ENCODE data around the gene NANOS2. TPM values are rescaled to one million over a fixed set of nuclear protein-coding genes. Genes with fewer than 3 reads are reported as not detected.

Gene NANOS2
- total and polyA plus RNA-seq, 2 of the 13 experiments (the other 11 are each of a cell fraction or from before 2014, with no cell fraction given): not detected

DNA sequence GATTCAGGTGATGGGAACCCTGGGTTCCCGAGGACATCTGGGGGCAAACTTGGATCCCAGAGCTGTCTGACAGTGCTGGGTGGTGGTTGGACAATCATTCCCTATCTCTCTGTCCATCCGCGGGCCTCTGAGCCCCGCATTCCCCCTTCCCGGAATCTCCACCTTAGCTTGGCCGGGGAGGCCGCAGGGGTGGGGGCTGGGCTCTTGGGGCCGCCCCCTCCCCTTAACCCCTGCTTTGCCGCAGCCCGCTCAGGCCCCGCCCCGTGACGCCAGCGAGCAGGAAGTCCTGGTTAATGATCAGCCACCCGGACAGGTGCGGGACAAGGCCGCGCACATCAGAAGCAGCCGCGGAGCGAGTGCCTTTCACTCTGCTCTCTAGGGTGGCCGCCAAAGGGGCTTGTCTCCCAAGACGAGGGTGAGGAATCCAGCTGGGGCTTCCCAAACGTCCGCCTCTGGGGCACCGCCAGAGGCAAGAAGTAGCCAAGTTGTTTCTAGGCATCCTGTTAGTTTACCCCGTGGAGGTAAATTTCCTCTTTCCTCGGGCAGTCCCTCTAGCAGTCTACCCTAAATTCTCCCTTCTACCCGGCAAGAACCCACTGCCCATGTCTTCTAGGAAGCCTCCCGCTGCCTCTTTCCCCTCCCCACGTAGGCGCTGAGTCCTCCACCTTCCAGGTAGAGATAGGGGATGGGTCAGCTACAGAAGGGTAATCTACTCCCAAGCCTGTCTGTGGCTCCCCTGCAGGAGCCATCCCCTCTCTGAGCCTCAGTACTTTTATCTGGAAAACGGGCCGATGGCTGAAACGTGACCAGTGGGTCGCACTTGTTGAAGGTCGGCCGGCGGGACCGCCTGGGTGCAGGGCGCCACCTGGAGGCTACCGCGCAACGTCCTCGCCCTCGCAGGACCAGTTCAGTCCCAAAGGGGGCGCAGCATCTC lies 31.7 kb downstream of the NANOS2 start (continued):
- TF ChIP-seq NFRKB (IDR thresholded peaks at IDR 0.05) (no peak), HOXA9 (CRISPR knock-in tag; IDR thresholded peaks at IDR 0.05; ENCODE audit: borderline replicate concordance) (no peak), SMAD3 (CRISPR knock-in tag; IDR thresholded peaks at IDR 0.05) (peak; percentile 86), GABPA (IDR thresholded peaks at IDR 0.05; ENCODE audit: low read depth, low read length) (no peak), GABPA (CRISPR knock-in tag; IDR thresholded peaks at IDR 0.05; ENCODE audit: low read depth) (peak; percentile 75), SOX13 (IDR thresholded peaks at IDR 0.05) (no peak), SOX13 (CRISPR knock-in tag; conservative IDR thresholded peaks at IDR 0.05 in 1 of 2, IDR thresholded peaks at IDR 0.05 in 1 of 2) (peak in 1 of 2 experiments; percentile 81; a peak in 2 of 4 replicates), SRSF4 (IDR thresholded peaks at IDR 0.05; ENCODE audit: low read depth, low read length, poor library complexity, severe bottlenecking) (no peak), REL (CRISPR knock-in tag; conservative IDR thresholded peaks at IDR 0.05) (peak; percentile 88; the same call in 1 of the 2 replicates), ZBTB20 (CRISPR knock-in tag; IDR thresholded peaks at IDR 0.05; ENCODE audit: borderline replicate concordance, low read depth) (peak; percentile 35; the same call in 1 of the 2 replicates), FOXP1 (IDR thresholded peaks at IDR 0.05) (no peak), FOXP1 (CRISPR knock-in tag; IDR thresholded peaks at IDR 0.05) (peak; percentile 44; the same call in 1 of the 2 replicates), ZNF329 (CRISPR knock-in tag; IDR thresholded peaks at IDR 0.05; ENCODE audit: low read depth) (peak; percentile 86; the same call in 1 of the 2 replicates), MIXL1 (CRISPR knock-in tag; IDR thresholded peaks at IDR 0.05) (peak; percentile 76), ZNF720 (CRISPR knock-in tag; IDR thresholded peaks at IDR 0.05) (no peak), POGK (CRISPR knock-in tag; conservative IDR thresholded peaks at IDR 0.05) (peak; percentile 93)
- TF ChIP-seq, protein P1, sequence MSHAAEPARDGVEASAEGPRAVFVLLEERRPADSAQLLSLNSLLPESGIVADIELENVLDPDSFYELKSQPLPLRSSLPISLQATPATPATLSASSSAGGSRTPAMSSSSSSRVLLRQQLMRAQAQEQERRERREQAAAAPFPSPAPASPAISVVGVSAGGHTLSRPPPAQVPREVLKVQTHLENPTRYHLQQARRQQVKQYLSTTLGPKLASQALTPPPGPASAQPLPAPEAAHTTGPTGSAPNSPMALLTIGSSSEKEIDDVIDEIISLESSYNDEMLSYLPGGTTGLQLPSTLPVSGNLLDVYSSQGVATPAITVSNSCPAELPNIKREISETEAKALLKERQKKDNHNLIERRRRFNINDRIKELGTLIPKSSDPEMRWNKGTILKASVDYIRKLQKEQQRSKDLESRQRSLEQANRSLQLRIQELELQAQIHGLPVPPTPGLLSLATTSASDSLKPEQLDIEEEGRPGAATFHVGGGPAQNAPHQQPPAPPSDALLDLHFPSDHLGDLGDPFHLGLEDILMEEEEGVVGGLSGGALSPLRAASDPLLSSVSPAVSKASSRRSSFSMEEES (CRISPR knock-in tag; IDR thresholded peaks at IDR 0.05): peak; percentile 72
- TF ChIP-seq, protein P2, sequence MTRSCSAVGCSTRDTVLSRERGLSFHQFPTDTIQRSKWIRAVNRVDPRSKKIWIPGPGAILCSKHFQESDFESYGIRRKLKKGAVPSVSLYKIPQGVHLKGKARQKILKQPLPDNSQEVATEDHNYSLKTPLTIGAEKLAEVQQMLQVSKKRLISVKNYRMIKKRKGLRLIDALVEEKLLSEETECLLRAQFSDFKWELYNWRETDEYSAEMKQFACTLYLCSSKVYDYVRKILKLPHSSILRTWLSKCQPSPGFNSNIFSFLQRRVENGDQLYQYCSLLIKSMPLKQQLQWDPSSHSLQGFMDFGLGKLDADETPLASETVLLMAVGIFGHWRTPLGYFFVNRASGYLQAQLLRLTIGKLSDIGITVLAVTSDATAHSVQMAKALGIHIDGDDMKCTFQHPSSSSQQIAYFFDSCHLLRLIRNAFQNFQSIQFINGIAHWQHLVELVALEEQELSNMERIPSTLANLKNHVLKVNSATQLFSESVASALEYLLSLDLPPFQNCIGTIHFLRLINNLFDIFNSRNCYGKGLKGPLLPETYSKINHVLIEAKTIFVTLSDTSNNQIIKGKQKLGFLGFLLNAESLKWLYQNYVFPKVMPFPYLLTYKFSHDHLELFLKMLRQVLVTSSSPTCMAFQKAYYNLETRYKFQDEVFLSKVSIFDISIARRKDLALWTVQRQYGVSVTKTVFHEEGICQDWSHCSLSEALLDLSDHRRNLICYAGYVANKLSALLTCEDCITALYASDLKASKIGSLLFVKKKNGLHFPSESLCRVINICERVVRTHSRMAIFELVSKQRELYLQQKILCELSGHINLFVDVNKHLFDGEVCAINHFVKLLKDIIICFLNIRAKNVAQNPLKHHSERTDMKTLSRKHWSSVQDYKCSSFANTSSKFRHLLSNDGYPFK (CRISPR knock-in tag; IDR thresholded peaks at IDR 0.05; ENCODE audit: borderline replicate concordance): peak; percentile 66; the same call in 1 of the 2 replicates
- TF ChIP-seq, protein P3, sequence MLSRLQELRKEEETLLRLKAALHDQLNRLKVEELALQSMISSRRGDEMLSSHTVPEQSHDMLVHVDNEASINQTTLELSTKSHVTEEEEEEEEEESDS (CRISPR knock-in tag; IDR thresholded peaks at IDR 0.05; ENCODE audit: borderline replicate concordance): peak; percentile 78; the same call in 1 of the 2 replicates
- TF ChIP-seq, protein P4, sequence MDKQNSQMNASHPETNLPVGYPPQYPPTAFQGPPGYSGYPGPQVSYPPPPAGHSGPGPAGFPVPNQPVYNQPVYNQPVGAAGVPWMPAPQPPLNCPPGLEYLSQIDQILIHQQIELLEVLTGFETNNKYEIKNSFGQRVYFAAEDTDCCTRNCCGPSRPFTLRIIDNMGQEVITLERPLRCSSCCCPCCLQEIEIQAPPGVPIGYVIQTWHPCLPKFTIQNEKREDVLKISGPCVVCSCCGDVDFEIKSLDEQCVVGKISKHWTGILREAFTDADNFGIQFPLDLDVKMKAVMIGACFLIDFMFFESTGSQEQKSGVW (CRISPR knock-in tag; IDR thresholded peaks at IDR 0.05; ENCODE audit: borderline replicate concordance): 0 out of 2 replicates have a peak, but pooled peaks have one; percentile 19

Measured in HepG2 (cell line).